Neural crest cell (in vitro differentiated cells): Measurements from ENCODE around the gene ATG5. TPM values are rescaled to one million over a fixed set of nuclear protein-coding genes. Genes with fewer than 3 reads are reported as not detected.
A peak's percentile ranks its signal among the peaks of the same experiment; 100 is the strongest.
"Not testable (repeated sequence)": the region's sequence is repeated elsewhere in the genome, so short reads cannot be mapped to it uniquely, and the experiment has no call there.

Source experiments
- DNase-seq: peaks from one replicate; pipeline ENCODE4 v3.0.0; 2021; ENCODE audit warnings: low read depth, mixed read lengths, low spot score
- H3K27ac Mint-ChIP-seq: one replicate; pipeline ENCODE4 v1.8.0; 2021; ENCODE audit warnings: mild to moderate bottlenecking, mixed read lengths; ENCODE audit not compliant: unreplicated experiment
- H3K27me3 Mint-ChIP-seq: 2 replicates; pipeline ENCODE4 v1.8.0; 2021; ENCODE audit warnings: low read depth, mild to moderate bottlenecking, mixed read lengths
- H3K36me3 Mint-ChIP-seq: 2 replicates; pipeline ENCODE4 v1.8.0; 2021; ENCODE audit warnings: low read depth, mild to moderate bottlenecking, mixed read lengths
- H3K4me1 Mint-ChIP-seq: 2 replicates; pipeline ENCODE4 v1.8.0; 2021; ENCODE audit warnings: mixed read lengths
- H3K4me3 Mint-ChIP-seq: one replicate; pipeline ENCODE4 v1.8.0; 2021; ENCODE audit warnings: mild to moderate bottlenecking, mixed read lengths
- H3K9me3 Mint-ChIP-seq: 2 replicates; pipeline ENCODE4 v1.8.0; 2021; ENCODE audit warnings: mixed read lengths
- CTCF ChIP-seq: fragments of 200-600 bp; sonication (generic); conservative IDR thresholded peaks from 2 replicates; pipeline ENCODE4 v1.5.0; 2021; ENCODE audit warnings: antibody characterized with exemption, mild to moderate bottlenecking
- total RNA-seq: library from RNA; stranded (reverse); gene quantifications from 2 replicates; pipeline ENCODE4 v1.2.1, GENCODE V29; 2021

ATG5 gene
- total RNA-seq, 1 donor from 2014 or later, result 22.5 TPM

- Mint-ChIP-seq H3K4me3 (peak overlapping the region; percentile 21), H3K36me3 (no peaks in the 10 kb centered on the region), H3K4me1 (peaks cover 19% of the 10 kb centered on the region), H3K9me3 (peaks cover 3% of the 10 kb centered on the region), H3K27ac (peak overlapping the region; percentile 60), H3K27me3 (no peaks in the 10 kb centered on the region)
- TF ChIP-seq CTCF, result no peak
- no peak for DNase-seq
Measured at GRCh38 chr6:106156863-106157262, 168.7 kb downstream of the ATG5 start.

GRCh38 chr6:106156413-106156812 lies 169.1 kb downstream of the ATG5 start:
- Mint-ChIP-seq H3K4me1 (peaks cover 19% of the 10 kb centered on the region), H3K4me3 (no peak overlapping the region), H3K27ac (peak overlapping the region; percentile 60), H3K27me3 (no peaks in the 10 kb centered on the region), H3K9me3 (peaks cover 3% of the 10 kb centered on the region), H3K36me3 (no peaks in the 10 kb centered on the region)
- DNase-seq, result no peak
- TF ChIP-seq CTCF, result no peak

GRCh38 chr6:106155219-106155830 lies 170.2 kb downstream of the ATG5 start:
- Mint-ChIP-seq H3K36me3 (no peaks in the 10 kb centered on the region), H3K4me1 (peaks cover 19% of the 10 kb centered on the region), H3K27me3 (no peaks in the 10 kb centered on the region), H3K27ac (no peak overlapping the region), H3K9me3 (peaks cover 3% of the 10 kb centered on the region), H3K4me3 (no peak overlapping the region)
- no peak for DNase-seq
- no peak for TF ChIP-seq CTCF

GRCh38 chr6:106154326-106154725 lies 171.2 kb downstream of the ATG5 start:
- H3K27me3 Mint-ChIP-seq, result no peaks in the 10 kb centered on the region
- H3K9me3 Mint-ChIP-seq, result peaks cover 3% of the 10 kb centered on the region
- H3K4me3 Mint-ChIP-seq, result no peak overlapping the region
- H3K27ac Mint-ChIP-seq, result no peak overlapping the region
- no peak for DNase-seq
- no peak for TF ChIP-seq CTCF
- no peaks in the 10 kb centered on the region for H3K36me3 Mint-ChIP-seq
- peaks cover 19% of the 10 kb centered on the region for H3K4me1 Mint-ChIP-seq

GRCh38 chr6:106152952-106153351 lies 172.6 kb downstream of the ATG5 start:
- H3K36me3 Mint-ChIP-seq, result no peaks in the 10 kb centered on the region

GRCh38 chr6:106152476-106152875 lies 173.1 kb downstream of the ATG5 start:
- H3K27me3 Mint-ChIP-seq, H3K36me3 Mint-ChIP-seq, H3K9me3 Mint-ChIP-seq, DNase-seq, H3K4me3 Mint-ChIP-seq: not testable (repeated sequence)
- H3K27ac Mint-ChIP-seq, result peak overlapping the region; percentile 1
- peaks cover 14% of the 10 kb centered on the region for H3K4me1 Mint-ChIP-seq

More at GRCh38 chr6:106152952-106153351, 172.6 kb downstream of the ATG5 start:
- Mint-ChIP-seq H3K4me1 (peaks cover 19% of the 10 kb centered on the region), H3K27me3 (no peaks in the 10 kb centered on the region), H3K9me3 (peaks cover 3% of the 10 kb centered on the region), H3K27ac (no peak overlapping the region), H3K4me3 (no peak overlapping the region)
- no peak for DNase-seq
- no peak for TF ChIP-seq CTCF
